HG02870 (cell line): ENCODE measurements around the gene HID1.

Source experiments
- ATAC-seq: cut with Tn5 transposase; IDR thresholded peaks from one replicate; pipeline ENCODE4 v1.9.1; 2021; ENCODE audit warnings: mild to moderate bottlenecking, moderate library complexity; ENCODE audit not compliant: unreplicated experiment

Gene HID1

DNA sequence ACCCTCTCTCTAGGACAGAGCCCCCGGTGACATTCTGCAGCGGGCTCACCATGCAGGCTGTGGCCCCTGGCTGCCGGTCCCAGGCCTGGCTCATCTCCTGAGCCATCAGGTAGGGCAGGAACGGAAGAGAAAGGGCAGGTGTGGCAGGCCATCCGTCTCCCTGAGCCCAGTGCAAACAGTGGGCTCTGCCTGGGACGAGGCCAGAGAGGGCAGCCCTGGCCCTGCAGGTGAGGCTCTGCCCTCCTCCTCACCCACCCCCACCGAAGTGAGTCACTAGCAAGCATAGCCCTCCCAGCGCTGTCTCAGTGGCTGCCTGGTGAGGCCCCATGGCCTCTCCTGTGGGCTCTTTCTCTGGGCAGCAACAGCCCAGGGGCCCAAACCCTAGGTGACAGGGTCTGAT, 22.4 kb downstream of the HID1 start:
- ATAC-seq = no peak

DNA sequence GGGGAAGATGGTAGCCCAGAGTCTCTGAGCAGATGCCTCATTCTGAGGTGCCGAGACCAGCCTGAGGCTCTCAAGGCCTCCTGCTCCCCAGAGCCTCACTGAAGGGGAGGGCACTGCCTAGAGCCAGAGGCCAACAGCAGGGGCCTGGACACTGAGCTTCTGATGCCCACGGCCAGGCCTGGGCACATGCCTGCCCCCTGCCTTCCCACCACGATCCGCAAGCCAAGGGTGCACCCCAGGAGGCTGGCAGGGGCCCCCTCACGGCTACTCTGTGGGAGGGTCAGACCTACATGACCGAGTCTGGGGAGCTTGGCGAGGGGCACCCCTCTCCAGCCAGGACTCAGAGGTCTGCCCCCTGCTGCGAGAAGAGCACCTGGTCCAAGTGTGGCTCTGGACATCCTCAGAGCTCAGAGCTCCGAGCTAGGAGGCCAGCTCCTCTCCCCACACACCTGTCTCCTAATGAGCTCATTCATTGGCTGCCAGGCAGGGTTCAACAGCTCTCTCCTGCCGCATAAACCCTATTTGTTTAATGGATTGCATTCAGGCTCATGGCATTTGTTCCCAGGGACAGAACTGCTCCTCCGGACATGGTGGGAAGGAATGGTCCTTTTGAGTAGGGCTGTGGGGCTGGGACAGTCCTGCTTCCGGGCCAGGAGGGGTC, 23.0 kb downstream of the HID1 start:
- ATAC-seq = no peak

DNA sequence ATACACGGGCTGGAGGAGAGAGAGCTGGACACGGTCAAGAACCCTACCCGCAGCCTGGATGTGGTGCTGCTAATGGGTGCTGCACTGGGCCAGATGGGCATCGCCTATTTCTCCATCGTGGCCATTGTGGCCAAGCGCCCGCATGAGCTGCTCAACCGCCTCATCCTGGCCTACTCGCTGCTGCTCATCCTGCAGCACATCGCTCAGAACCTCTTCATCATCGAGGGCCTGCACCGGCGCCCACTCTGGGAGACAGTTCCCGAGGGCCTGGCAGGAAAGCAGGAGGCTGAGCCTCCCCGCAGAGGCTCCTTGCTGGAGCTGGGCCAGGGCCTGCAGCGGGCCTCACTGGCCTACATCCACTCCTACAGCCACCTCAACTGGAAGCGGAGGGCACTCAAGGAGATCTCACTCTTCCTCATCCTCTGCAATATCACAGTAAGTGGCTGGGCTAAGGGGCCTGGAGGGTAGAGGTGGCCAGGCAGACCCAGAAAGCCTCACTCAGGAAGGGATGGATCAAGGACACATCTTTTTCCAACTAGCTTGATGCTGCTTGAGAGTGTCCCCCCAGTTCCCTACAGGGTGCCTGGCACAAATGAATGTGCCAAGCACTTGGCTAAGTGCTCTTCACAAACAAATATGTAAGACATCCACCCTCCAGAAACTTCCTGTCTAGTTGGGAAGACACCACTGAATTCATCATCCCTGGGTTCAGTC, 25.4 kb downstream of the HID1 start:
- no peak for ATAC-seq

DNA sequence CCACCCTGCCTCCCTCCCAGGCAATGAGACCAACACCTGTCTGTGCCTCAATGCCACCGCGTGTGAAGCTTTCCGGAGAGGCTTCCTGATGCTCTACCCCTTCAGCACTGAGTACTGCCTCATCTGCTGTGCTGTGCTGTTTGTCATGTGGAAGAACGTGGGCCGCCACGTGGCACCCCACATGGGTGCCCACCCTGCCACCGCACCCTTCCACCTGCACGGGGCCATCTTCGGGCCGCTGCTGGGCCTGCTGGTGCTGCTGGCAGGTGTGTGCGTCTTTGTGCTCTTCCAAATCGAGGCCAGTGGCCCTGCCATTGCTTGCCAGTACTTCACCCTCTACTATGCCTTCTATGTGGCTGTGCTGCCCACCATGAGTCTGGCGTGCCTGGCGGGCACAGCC, 25.9 kb downstream of the HID1 start:
- ATAC-seq = no peak

DNA sequence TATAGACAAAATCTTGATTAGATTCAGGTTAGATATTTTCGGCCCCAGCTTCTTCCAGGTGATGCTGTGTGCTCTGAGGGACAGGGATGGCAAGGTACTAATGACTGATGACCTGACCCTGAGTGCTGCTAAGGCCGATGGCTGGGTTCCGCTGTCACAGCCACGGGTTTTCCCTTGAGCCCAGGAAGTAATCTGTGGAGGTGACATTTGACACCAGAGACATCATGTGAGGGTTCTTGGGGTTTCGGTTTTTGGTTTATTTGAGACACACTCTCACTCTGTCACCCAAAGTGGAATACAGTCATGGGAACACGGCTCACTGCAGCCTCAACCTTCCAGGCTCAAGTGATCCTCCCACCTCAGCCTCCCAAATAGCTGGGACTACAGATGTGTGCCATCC, 27.0 kb downstream of the HID1 start:
- peak; percentile 68 for ATAC-seq

DNA sequence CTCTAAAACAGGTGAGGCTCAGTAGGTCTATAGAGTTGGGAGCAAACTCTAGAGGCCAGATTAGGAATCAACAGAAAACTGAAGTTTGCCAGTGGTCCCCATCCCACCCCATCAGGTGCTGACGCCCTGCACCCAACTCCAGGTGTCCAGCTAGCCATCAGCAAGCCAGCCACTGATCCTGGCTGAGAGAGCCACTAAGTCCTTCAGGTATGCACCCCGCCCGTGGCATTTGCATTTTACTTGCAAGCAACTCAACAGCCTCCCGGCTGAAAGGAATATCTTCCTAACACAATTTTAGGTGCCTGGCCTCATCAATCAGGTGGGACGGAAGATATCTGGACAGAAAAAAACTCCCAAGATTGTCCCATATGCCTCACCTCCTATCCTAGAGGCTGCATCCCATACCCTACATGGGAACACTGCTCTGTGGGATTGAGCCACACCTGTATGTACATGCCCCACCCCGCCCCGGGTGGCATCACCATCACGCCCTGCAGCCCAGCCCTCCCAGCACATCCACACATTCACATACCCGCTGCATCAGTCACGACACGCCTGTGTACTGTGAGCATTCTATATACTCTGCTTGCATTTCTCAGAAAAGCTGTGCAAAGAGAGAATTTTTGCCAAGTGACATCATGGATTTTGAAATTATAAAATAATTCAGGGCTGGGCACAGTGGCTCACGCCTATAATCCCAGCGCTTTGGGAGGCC, 28.6 kb downstream of the HID1 start:
- no peak for ATAC-seq

DNA sequence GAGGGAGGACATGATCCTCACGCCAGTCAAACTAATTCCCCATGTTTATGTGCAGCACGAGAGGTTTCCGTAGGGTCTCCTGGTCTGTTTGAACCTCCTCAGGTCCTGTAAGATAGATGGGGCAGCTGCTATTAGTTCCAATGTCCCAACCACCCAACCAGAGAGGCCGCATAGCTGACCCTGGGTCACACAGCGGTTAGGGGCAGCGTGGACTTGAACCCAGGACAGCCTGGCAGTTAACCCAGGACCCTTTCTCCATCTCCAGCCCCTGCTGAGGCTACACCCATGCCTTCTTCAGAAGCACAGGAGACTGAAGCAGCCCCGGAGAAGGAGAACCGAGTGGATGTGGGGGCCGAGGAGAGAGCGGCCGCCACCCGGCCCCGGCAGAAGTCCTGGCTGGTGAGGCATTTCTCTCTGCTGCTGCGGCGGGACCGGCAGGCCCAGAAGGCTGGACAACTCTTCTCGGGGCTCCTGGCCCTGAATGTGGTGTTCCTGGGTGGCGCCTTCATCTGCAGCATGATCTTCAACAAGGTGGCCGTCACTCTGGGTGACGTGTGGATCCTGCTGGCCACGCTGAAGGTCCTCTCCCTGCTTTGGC, 31.3 kb downstream of the HID1 start:
- ATAC-seq = no peak

DNA sequence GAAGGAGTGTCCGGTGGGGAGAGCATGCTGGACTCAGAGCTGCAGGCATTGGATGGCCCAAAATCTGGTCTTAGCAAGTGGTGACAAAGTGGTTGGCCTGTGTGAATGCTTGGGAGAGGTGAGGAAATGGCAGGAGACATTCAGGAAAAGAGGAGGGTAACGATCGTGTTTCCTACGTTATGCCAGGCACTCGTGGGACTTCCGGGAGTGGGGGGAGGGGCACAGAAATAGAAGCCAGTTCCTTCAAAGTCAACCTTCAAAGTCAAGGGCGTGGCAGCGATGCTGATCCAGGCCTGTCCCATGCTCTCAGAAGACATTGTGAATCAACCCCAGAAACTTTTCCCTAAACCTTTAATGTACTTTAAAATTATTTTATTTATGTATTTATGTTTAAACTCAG, 33.0 kb downstream of the HID1 start:
- ATAC-seq = no peak

DNA sequence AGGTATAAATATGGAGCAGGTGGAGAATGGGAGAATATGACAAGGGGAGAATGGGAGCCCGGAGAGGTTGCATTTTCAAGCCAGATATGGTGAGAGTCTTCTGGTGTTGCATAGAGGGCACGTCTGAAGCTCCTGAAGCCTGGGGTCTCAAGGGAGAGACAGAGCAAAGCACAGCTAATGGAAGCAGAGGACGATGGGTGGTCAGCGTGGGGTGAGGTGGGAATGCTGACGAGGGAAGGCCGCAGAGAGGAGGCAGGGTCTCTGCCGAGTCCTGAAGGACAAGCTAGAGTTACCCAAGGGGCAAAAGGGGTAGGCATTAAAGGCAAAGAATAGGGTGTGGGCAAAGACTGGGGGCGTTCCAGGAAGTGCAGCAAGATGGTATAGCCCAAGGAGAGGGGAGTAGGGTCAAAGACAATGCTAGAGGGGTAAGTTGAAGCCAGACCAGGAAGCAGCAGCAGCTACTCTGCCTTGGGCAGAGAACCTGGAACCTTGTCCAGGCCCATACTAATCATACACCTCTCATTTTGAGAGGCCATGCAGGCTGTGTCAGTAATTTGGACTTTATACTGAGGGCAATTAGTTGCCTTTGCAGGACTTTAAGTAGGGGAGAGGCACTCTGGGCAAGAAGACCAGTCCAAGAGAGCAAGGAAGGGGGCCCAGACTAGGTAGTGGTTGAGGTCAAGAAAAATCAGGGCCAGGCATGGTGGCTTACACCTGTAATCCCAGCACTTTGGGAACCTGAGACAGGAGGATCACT, 34.2 kb downstream of the HID1 start:
- ATAC-seq = no peak

DNA sequence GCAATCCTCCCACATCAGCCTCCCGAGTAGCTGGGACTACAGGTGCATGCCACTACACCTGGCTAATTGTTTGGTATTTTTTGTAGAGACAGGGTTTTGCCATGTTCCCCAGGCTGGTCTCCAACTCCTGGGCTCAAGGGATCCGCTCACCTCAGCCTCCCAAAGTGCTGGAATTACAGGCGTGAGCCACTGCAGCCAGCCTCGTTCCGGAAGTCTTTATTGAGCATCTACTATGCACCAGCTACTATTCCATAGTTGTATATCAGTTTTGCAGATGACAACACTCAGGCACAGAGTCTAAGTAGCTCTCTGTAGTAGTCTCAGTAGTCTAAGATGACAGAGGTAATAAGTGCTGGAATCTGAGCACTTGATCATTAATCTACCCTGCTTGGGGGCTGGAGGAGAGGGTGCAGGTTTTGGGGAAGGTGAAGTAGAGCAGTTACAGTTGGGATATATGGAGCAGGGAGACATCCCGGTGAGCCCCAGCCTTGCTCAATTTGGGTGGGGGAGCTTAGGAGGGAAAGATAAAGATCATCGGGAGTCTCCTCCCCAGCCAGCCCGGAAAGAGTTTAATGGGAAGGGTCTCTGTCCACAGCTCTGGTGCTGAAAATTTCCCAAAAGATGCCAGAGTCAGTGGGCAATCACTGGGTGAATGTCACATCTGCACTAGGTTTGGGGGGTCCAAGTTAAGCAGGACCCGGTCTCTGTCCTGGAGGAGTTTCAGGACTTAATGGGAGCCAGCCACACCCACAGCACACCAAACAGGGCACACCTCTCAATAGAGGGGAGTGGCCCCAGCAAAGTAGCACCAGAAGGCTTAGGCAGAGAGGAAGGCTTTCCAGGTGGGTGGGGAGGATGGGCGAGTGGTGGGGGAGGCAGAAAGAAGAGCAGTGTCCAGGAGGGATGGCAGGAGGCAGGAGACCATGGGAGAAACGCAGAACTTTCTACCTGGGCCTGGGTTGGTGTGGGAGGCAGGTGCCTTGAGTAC, 35.2 kb downstream of the HID1 start:
- no peak for ATAC-seq

DNA sequence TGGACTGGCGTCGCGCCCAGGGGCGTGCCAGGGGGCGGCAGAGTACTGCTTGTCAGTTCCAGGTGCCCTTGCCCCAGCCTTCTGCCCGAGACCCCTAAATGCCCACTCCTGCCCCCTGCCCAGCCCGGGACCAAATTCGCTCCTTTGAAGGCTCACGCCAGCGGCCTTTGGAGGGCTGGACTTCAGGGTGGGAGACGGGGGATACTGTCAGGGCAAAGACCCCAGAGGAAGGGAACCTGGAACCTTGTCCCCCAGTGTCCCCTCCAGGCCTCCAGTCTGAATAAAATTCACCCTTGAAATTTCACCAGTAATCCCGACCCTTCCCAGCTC, 36.1 kb downstream of the HID1 start:
- ATAC-seq = no peak

DNA sequence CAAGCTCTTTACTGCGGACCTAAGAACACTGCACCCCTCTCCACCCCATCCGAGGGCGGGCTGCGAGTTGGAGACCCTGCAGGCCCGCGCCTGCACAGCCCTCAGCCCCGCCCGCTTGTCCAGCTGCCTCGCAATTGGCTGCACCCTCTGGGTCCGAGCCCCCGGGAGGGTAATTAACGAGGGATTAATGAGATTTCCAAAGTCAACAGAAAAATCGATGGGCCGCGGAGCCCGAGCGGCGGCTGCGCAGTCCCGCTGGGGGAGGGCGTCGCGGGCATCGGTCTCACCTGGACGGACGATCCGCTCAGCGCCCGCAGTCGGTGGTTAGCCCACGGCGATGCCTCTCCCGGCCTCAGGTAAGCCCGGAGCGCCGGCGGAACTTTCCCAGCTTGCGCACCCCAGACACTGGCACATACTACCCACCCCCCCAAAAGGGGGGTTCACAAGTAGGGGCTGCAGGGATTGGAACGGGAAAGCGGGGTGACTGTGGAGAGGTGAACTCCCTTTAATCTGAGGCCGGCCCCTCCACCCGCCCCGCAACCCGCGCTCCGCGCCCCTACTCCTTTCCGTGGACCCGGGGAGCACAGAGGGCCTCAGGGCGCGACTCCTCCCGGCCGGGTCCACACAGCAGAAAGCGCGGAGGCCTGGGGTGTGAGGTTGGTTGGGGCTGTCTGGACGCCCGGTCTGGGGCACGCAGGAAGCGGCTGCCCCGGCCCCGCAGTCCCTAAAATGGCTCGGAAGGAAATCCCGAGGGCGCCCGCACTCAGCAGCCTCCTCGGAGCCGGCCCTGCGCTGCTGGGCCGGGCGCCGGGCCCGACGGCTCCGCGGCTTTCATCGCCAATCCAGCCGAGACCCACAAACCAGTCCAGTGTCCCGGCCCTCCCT, 36.7 kb downstream of the HID1 start, which contains the start of gene OTOP3:
Gene OTOP3 (plus strand): TSS at position 314 of the 885 bp plus-strand sequence. CDS start 24 bp downstream, at position 338.
- no peak for ATAC-seq

DNA sequence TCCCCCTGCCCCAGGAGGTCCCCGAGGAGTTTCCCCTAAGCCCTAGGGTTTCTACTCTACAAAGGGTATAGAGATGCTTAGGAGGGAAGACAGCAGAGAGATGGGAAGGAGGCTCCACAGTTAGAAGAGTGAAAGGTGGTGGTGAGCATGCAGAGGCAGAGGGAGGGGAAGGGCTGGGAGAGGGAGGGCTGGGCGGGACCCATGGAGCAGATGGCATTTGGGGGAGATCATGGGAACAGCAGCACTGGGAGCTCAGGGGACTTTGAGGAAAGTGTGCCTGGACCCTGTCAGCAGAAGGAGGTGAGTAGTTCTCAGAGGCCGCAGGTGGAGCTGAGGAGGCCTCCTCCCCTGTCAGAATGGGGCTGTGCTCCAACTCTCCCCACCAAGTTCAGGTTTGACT, 37.5 kb downstream of the HID1 start:
- no peak for ATAC-seq

DNA sequence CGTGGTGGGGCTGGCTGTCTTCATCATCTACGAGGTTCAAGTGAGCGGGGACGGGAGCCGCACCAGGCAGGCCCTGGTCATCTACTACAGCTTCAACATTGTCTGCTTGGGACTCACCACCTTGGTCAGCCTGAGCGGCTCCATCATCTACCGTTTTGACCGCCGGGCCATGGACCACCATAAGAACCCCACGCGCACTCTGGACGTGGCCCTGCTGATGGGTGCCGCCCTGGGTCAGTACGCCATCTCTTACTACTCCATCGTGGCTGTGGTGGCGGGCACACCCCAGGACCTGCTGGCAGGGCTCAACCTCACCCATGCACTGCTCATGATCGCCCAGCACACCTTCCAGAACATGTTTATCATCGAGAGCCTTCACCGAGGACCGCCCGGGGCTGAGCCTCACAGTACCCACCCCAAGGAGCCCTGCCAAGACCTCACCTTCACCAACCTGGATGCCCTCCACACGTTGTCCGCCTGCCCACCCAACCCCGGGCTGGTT, 42.0 kb downstream of the HID1 start:
- ATAC-seq = no peak

DNA sequence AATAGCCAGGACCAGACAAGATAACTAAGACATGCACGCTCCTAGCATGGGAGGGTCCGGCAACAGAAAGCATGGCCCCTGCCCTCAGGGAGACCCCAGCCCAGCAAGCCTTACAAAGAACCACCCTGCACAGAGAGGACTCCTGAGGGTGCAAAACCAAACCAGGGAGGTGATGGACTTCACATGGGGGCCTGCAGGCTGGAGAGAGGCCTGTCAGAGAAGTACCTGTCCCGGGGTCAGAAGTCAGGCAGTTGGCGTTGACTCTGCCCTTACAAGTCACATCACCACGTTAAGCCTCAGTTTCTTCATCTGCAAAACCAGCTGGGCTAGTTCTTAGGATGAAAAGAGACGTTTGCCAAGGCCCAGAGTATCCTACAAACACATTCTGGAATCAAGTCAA, 43.8 kb downstream of the HID1 start:
- no peak for ATAC-seq

DNA sequence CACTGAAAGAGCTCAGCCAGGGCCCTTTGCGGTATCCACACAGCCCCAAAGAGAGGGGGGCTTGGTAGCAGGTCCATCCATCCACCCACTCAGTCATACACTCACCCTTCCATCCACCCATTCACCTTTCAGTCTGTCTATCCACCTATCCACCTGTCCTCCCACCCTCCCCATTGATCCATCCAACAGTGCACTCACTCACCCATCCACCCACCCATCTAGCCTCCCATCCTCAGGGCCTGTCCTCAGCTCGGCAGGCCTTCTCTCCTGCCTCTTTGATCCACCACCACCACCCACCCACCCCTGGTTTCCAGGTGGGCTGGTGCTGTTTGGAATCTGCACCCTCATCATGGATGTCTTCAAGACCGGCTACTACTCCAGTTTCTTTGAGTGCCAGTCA, 47.3 kb downstream of the HID1 start:
- no peak for ATAC-seq

DNA sequence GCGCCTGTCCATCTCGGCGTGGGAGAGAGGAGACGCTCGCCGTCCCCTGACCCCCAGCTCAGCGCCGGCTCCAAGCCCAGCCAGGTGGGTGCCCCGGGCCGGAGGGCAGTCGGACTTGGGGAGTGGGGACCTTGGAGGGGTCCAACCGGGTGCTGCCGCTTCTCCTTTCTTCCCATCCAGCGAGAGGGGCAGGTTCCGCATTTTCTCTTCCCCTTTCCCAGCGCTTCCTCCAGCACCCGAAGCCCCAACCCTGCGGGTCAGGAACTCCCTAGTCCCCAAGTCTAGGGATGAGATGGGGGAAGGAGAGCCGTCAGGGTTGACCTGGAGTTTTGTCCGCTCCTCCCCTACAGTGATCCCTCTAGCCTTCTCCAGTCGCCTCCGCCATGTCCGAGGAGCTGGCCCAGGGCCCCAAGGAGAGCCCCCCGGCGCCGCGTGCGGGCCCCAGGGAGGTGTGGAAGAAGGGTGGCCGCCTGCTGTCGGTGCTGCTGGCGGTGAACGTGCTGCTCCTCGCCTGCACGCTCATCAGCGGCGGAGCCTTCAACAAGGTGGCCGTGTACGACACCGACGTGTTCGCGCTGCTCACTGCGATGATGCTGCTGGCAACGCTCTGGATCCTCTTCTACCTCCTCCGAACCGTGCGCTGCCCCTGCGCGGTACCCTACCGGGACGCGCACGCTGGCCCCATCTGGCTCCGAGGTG, 48.2 kb downstream of the HID1 start, which contains the start of gene OTOP2:
Gene OTOP2 (plus strand): TSS at position 24 of the 699 bp plus-strand sequence. CDS start 360 bp downstream, at position 384.
- ATAC-seq = no peak
